Astrocyte (in vitro differentiated cells and primary cell): ENCODE measurements around the gene PTGFRN. TPM values are rescaled to one million over a fixed set of nuclear protein-coding genes. Genes with fewer than 3 reads are reported as not detected.

Source experiments
- DNase-seq: peaks from one replicate; pipeline ENCODE4 v3.0.0-alpha.2; 2010; ENCODE audit warnings: low read depth
- FAIRE-seq: peaks from 2 replicates; lab custom pipeline; 2011; peaks lifted over from hg19 to GRCh38; lab: Jason Lieb, UNC
- H2AFZ ChIP-seq: 2 replicates; pipeline ENCODE4 v1.6.0; 2012; ENCODE audit warnings: low read depth, low read length, inconsistent platforms
- H3K27ac ChIP-seq: 2 replicates; pipeline ENCODE4 v1.5.1; 2011; ENCODE audit warnings: low read depth, low read length, inconsistent platforms
- H3K27me3 ChIP-seq: 2 replicates; pipeline ENCODE4 v1.6.0; 2011; ENCODE audit warnings: low read length, inconsistent platforms; ENCODE audit not compliant: insufficient read depth
- H3K36me3 ChIP-seq: 2 replicates; pipeline ENCODE4 v1.5.1; 2011; ENCODE audit warnings: low read length, inconsistent platforms; ENCODE audit not compliant: insufficient read depth
- H3K4me1 ChIP-seq: 2 replicates; pipeline ENCODE4 v1.5.1; 2011; ENCODE audit warnings: low read length, inconsistent platforms; ENCODE audit not compliant: insufficient read depth
- H3K4me2 ChIP-seq: 2 replicates; pipeline ENCODE4 v1.6.0; 2012; ENCODE audit warnings: low read length, inconsistent platforms
- H3K4me3 ChIP-seq: 2 replicates; pipeline ENCODE4 v1.5.1; 2011; ENCODE audit warnings: low read depth, mild to moderate bottlenecking, low read length, inconsistent platforms; ENCODE audit not compliant: insufficient read depth
- H3K79me2 ChIP-seq: 2 replicates; pipeline ENCODE4 v1.6.0; 2012; ENCODE audit warnings: mild to moderate bottlenecking, low read length, inconsistent platforms; ENCODE audit not compliant: insufficient read depth
- H3K9ac ChIP-seq: 2 replicates; pipeline ENCODE4 v1.6.0; 2012; ENCODE audit warnings: mild to moderate bottlenecking, low read length, inconsistent platforms
- H3K9me3 ChIP-seq: 2 replicates; pipeline ENCODE4 v1.5.1; 2012; ENCODE audit warnings: low read depth, mild to moderate bottlenecking, low read length, inconsistent platforms; ENCODE audit not compliant: insufficient read depth
- H4K20me1 ChIP-seq: 2 replicates; pipeline ENCODE4 v1.6.0; 2012; ENCODE audit warnings: low read length, inconsistent platforms; ENCODE audit not compliant: insufficient read depth
- H3K27ac Mint-ChIP-seq: one replicate; pipeline ENCODE4 v1.8.0; 2021; ENCODE audit warnings: mild to moderate bottlenecking, mixed read lengths; ENCODE audit not compliant: unreplicated experiment
- H3K27me3 Mint-ChIP-seq: one replicate; pipeline ENCODE4 v1.8.0; 2021; ENCODE audit warnings: low read depth, mixed read lengths; ENCODE audit not compliant: unreplicated experiment
- H3K36me3 Mint-ChIP-seq: one replicate; pipeline ENCODE4 v1.8.0; 2021; ENCODE audit warnings: low read depth, mixed read lengths; ENCODE audit not compliant: unreplicated experiment
- H3K4me1 Mint-ChIP-seq: one replicate; pipeline ENCODE4 v1.8.0; 2021; ENCODE audit warnings: low read depth, mixed read lengths; ENCODE audit not compliant: unreplicated experiment
- H3K4me3 Mint-ChIP-seq: one replicate; pipeline ENCODE4 v1.8.0; 2021; ENCODE audit warnings: mild to moderate bottlenecking, moderate library complexity, mixed read lengths; ENCODE audit not compliant: unreplicated experiment
- H3K9me3 Mint-ChIP-seq: one replicate; pipeline ENCODE4 v1.8.0; 2021; ENCODE audit warnings: mild to moderate bottlenecking, mixed read lengths; ENCODE audit not compliant: unreplicated experiment
- EZH2 ChIP-seq: IDR thresholded peaks from 2 replicates; pipeline ENCODE4 v1.6.1; 2012; ENCODE audit warnings: mild to moderate bottlenecking, low read length, inconsistent platforms; ENCODE audit not compliant: insufficient read depth
- total RNA-seq: library from RNA; stranded (reverse); gene quantifications from 2 replicates; pipeline ENCODE4 v1.2.1, GENCODE V29; 2021
- TF ChIP-seq, protein P1 (sequence below): IDR thresholded peaks from 2 replicates; pipeline ENCODE4 v1.5.1; 2011; ENCODE audit warnings: low read depth, mild to moderate bottlenecking, inconsistent platforms, low read length, moderate library complexity; ENCODE audit not compliant: insufficient read depth

The PTGFRN gene
- total RNA-seq, 1 donor from 2014 or later: 157 TPM

DNA sequence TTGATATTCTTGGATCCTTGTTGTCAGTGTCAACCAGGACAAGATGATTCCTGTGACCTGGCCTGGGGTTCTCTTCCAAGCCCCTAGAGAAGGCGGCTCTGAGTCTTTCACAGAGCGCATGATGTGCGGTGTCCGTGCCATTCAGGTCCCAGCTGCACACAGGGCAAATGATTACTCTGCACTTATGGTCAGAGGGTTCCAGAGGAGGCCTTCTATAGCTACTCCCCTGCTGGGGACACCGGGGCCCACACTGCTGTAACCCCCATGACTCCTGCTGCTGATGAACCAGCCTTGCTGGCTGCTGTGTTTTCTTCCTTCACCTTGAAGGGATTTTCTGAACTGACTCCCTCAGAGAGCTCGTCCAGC lies 1.5 kb downstream of the PTGFRN start:
- peaks cover 4% of the 10 kb centered on the region for H3K27me3 Mint-ChIP-seq
- no peaks in the 10 kb centered on the region for H3K9me3 Mint-ChIP-seq
- Histone ChIP-seq H3K27me3 (no peaks in the 10 kb centered on the region), H3K79me2 (peaks cover 55% of the 10 kb centered on the region), H2AFZ (peak overlapping the region; percentile 82), H3K9me3 (no peaks in the 10 kb centered on the region), H3K4me3 (peak overlapping the region; percentile 65), H3K4me1 (peaks cover 23% of the 10 kb centered on the region), H4K20me1 (peaks cover 40% of the 10 kb centered on the region), H3K36me3 (no peaks in the 10 kb centered on the region), H3K9ac (peak overlapping the region; percentile 88), H3K27ac (no peak overlapping the region), H3K4me2 (peak overlapping the region; percentile 93)
- H3K4me3 Mint-ChIP-seq: no peak overlapping the region
- H3K4me1 Mint-ChIP-seq: peaks cover 13% of the 10 kb centered on the region
- TF ChIP-seq, protein P1, sequence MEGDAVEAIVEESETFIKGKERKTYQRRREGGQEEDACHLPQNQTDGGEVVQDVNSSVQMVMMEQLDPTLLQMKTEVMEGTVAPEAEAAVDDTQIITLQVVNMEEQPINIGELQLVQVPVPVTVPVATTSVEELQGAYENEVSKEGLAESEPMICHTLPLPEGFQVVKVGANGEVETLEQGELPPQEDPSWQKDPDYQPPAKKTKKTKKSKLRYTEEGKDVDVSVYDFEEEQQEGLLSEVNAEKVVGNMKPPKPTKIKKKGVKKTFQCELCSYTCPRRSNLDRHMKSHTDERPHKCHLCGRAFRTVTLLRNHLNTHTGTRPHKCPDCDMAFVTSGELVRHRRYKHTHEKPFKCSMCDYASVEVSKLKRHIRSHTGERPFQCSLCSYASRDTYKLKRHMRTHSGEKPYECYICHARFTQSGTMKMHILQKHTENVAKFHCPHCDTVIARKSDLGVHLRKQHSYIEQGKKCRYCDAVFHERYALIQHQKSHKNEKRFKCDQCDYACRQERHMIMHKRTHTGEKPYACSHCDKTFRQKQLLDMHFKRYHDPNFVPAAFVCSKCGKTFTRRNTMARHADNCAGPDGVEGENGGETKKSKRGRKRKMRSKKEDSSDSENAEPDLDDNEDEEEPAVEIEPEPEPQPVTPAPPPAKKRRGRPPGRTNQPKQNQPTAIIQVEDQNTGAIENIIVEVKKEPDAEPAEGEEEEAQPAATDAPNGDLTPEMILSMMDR: no peak
- no peak for TF ChIP-seq EZH2
- no peak for FAIRE-seq
- H3K36me3 Mint-ChIP-seq: no peaks in the 10 kb centered on the region
- no peak for DNase-seq
- H3K27ac Mint-ChIP-seq: no peak overlapping the region

DNA sequence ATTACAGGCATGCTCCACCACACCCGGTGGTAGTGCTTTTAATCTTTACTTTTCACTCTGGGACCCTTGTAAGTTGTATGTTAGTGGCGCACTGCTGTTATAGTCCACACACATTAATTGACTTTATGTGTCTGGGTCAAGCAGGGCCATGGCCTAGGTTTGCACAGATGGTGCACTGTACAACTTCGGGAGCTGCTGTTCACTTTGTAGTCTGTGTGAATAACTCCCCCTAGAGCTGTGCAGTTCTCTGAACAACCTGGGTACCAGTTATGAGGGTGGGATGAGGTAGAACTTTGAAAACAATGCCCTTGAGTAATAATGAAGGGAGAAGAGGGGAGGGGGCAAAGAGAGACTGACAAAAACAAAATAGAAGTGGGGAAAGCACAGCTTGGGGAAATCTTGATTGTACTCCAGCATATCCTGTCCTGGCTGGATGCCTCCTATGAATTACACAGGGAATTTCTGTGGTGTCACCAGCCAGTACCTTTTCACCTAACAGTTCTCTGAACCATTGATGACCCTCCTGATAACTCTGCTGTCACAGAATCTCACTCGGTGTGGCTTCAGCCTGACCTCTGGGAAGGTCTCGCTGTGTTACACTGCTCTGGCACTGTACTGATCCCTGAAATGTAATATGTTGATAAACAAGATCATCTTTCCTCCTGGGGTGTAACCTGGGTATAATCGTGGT lies 2.2 kb downstream of the PTGFRN start:
- Histone ChIP-seq H3K79me2 (peaks cover 63% of the 10 kb centered on the region), H3K36me3 (no peaks in the 10 kb centered on the region), H3K27me3 (no peaks in the 10 kb centered on the region), H3K4me2 (peak overlapping the region; percentile 93), H3K9me3 (no peaks in the 10 kb centered on the region), H3K4me3 (peak overlapping the region; percentile 65), H3K27ac (no peak overlapping the region), H3K9ac (peak overlapping the region; percentile 88), H3K4me1 (peaks cover 28% of the 10 kb centered on the region), H4K20me1 (peaks cover 48% of the 10 kb centered on the region), H2AFZ (no peak overlapping the region)
- Mint-ChIP-seq H3K36me3 (no peaks in the 10 kb centered on the region), H3K4me1 (peaks cover 13% of the 10 kb centered on the region), H3K27me3 (no peaks in the 10 kb centered on the region), H3K27ac (no peak overlapping the region), H3K9me3 (no peaks in the 10 kb centered on the region), H3K4me3 (no peak overlapping the region)
- FAIRE-seq (no peak), DNase-seq (no peak)
- TF ChIP-seq EZH2: no peak
- TF ChIP-seq, protein P1: no peak

DNA sequence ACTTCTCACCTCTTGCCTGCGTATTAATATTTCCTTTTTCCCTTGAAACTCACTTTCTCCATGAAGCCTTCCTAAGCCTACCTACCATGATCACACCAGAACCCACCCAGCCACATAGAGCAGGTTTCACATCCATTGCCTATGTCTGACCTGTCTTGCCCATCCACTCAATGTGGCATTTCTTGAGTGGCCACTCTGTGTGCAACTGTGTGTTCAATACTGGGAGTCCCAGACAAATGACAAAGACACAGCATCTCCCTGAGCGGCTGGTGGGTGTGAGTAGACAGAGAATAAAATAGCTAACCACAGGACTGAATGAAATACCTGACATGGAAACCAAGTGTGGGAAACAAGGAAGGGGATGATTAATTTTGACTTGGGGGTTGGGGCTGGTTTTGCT lies 3.1 kb downstream of the PTGFRN start:
- TF ChIP-seq, protein P1: no peak
- no peak for TF ChIP-seq EZH2
- Histone ChIP-seq H2AFZ (no peak overlapping the region), H3K36me3 (no peaks in the 10 kb centered on the region), H3K9ac (no peak overlapping the region), H3K27ac (no peak overlapping the region), H3K4me3 (no peak overlapping the region), H3K4me1 (peaks cover 32% of the 10 kb centered on the region), H3K27me3 (no peaks in the 10 kb centered on the region), H3K4me2 (peak overlapping the region; percentile 93), H3K79me2 (peaks cover 71% of the 10 kb centered on the region), H4K20me1 (peaks cover 56% of the 10 kb centered on the region), H3K9me3 (no peaks in the 10 kb centered on the region)
- Mint-ChIP-seq H3K36me3 (no peaks in the 10 kb centered on the region), H3K27ac (no peak overlapping the region), H3K4me3 (no peak overlapping the region), H3K9me3 (no peaks in the 10 kb centered on the region), H3K4me1 (peaks cover 13% of the 10 kb centered on the region), H3K27me3 (no peaks in the 10 kb centered on the region)
- DNase-seq: no peak
- FAIRE-seq: no peak
